Cardiac ventricle fibroblast (primary cell): Measurements from ENCODE around the gene CLEC1A. TPM values are rescaled to one million over a fixed set of nuclear protein-coding genes. Genes with fewer than 3 reads are reported as not detected.

ENCODE experiments used
- total RNA-seq: library from RNA; depleted of rRNA; stranded (reverse); fragments of >200 nt; gene quantifications from 2 replicates; pipeline ENCODE4 v1.2.3, GENCODE V29; 2015

The CLEC1A gene
- 0.25 and 2.4 TPM in 2 replicates for total RNA-seq

DNA sequence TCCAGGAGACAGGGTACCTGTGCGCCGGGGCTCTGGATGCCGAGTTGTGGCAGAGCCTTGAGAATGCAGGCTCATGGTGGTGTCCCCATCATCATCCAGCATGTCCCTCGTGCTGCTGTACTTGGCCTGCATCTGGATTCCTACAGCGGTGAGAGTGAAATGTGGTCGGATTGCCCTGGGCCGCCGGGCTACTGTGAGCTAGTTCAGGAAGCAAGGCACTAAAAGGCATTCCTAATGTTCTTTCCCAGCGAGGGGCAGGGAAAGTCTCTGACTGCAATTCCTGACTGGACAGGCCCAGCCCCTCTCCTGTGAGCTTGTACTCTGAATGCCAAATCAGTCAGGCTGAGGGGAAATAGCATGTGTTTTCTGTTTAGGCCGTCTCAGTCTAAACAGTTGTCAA is at the start of gene CLEC1A:
CLEC1A (minus strand) TSS at position 195 of the 400 bp plus-strand sequence; CDS start at position 132, 63 bp downstream.

GRCh38 chr12:10130042-10130441 is 31.3 kb upstream of the CLEC1A start, which contains the start of gene CLEC7A:
TSS of gene CLEC7A (minus strand) at chr12:10130199. CDS start at chr12:10130082, 117 bp downstream.

GRCh38 chr12:10030446-10030845 is 68.3 kb downstream of the CLEC1A start, which contains the start of gene CLEC9A:
TSS of gene CLEC9A (plus strand) at chr12:10030682. CDS start at chr12:10052688, 22,006 bp downstream.

Other genes with a start within 250 kb of the CLEC1A start
- 24.3 and 29.7 TPM in 2 replicates for gene CLEC2B, start 229.6 kb downstream of the CLEC1A start, total RNA-seq
- not detected in 2 replicates for gene KLRF2, start 217.5 kb downstream of the CLEC1A start, total RNA-seq
- not detected in 2 replicates for gene CLEC2A, start 166.6 kb downstream of the CLEC1A start, total RNA-seq
- not detected in 2 replicates for gene CLEC12A, start 127.6 kb downstream of the CLEC1A start, total RNA-seq
- gene CLEC1B, start 99.9 kb downstream of the CLEC1A start, total RNA-seq: not detected in 2 replicates
- gene CLEC12B, start 88.4 kb downstream of the CLEC1A start, total RNA-seq: not detected in 2 replicates
- gene CLEC9A, start 68.3 kb downstream of the CLEC1A start, total RNA-seq: not detected in 2 replicates
- gene CLEC7A, start 31.2 kb upstream of the CLEC1A start, total RNA-seq: not detected in 2 replicates
- gene OLR1, start 73.1 kb upstream of the CLEC1A start, total RNA-seq: not detected in 2 replicates
- gene TMEM52B, start 80.0 kb upstream of the CLEC1A start, total RNA-seq: not detected in 2 replicates
- gene GABARAPL1, start 113.9 kb upstream of the CLEC1A start, total RNA-seq: 51.7 and 58.4 TPM in 2 replicates
- gene KLRD1, start 208.9 kb upstream of the CLEC1A start, total RNA-seq: 0.19 and 0.88 TPM in 2 replicates